Endodermal cell (in vitro differentiated cells): ENCODE measurements around the gene KANSL2. TPM values are rescaled to one million over a fixed set of nuclear protein-coding genes. Genes with fewer than 3 reads are reported as not detected.

Experiments
- DNase-seq: peaks from one replicate; pipeline ENCODE4 v3.0.0-alpha.2; 2017
- H3K27ac ChIP-seq: 2 replicates; pipeline ENCODE4 v1.5.1; 2013; ENCODE audit warnings: mild to moderate bottlenecking, low read depth, low read length, moderate library complexity
- H3K27me3 ChIP-seq: 2 replicates; pipeline ENCODE4 v1.6.1; 2013; ENCODE audit warnings: mild to moderate bottlenecking, low read length, moderate library complexity; ENCODE audit not compliant: insufficient read depth, control insufficient read depth, poor library complexity, severe bottlenecking
- H3K36me3 ChIP-seq: 2 replicates; pipeline ENCODE4 v1.7.0; 2013; ENCODE audit warnings: mild to moderate bottlenecking, low read length, moderate library complexity; ENCODE audit not compliant: control insufficient read depth, insufficient read depth
- H3K4me1 ChIP-seq: one replicate; pipeline ENCODE4 v1.7.0; 2013; ENCODE audit warnings: low read length; ENCODE audit not compliant: control insufficient read depth, insufficient read depth
- H3K4me3 ChIP-seq: 2 replicates; pipeline ENCODE4 v1.5.1; 2013; ENCODE audit warnings: mild to moderate bottlenecking, low read length, moderate library complexity
- H3K9ac ChIP-seq: 2 replicates; pipeline ENCODE4 v1.6.1; 2013; ENCODE audit warnings: mild to moderate bottlenecking, low read length, moderate library complexity; ENCODE audit not compliant: poor library complexity, severe bottlenecking; ENCODE audit errors: extremely low read depth
- H3K9me3 ChIP-seq: 2 replicates; pipeline ENCODE4 v1.6.1; 2013; ENCODE audit warnings: mild to moderate bottlenecking, low read length, moderate library complexity; ENCODE audit not compliant: control insufficient read depth
- H3K27ac Mint-ChIP-seq: 2 replicates; pipeline ENCODE4 v1.8.0; 2020; ENCODE audit warnings: mixed read lengths
- H3K27me3 Mint-ChIP-seq: 2 replicates; pipeline ENCODE4 v1.8.0; 2021; ENCODE audit warnings: mild to moderate bottlenecking, mixed read lengths; ENCODE audit not compliant: insufficient read depth
- H3K36me3 Mint-ChIP-seq: 2 replicates; pipeline ENCODE4 v1.8.0; 2020; ENCODE audit warnings: low read depth, mixed read lengths
- H3K4me1 Mint-ChIP-seq: 2 replicates; pipeline ENCODE4 v1.8.0; 2020; ENCODE audit warnings: mixed read lengths
- H3K4me3 Mint-ChIP-seq: 2 replicates; pipeline ENCODE4 v1.8.0; 2020; ENCODE audit warnings: mild to moderate bottlenecking, moderate library complexity, mixed read lengths
- H3K9me3 Mint-ChIP-seq: 2 replicates; pipeline ENCODE4 v1.8.0; 2020; ENCODE audit warnings: mild to moderate bottlenecking, mixed read lengths
- CTCF ChIP-seq: fragments of 200-600 bp; sonication (generic); conservative IDR thresholded peaks from 2 replicates; pipeline ENCODE4 v1.5.0; 2021; ENCODE audit warnings: antibody characterized with exemption, mild to moderate bottlenecking
- WGBS, 2 experiments: methylation state at CpG; one replicate each; pipeline versions ENCODE4 v1.1.5 to v1.1.7; 2013; ENCODE audit warnings: missing lambda C conversion rate in 2 of 2, mixed read lengths in 1 of 2; ENCODE audit not compliant: insufficient coverage in 1 of 2, insufficient read length in 1 of 2; 5-methylcytosine and 5-hydroxymethylcytosine counted together
- total RNA-seq, 2 donors: library from RNA; stranded (reverse); fragmentation: NEBNext Ultra II Directional in 1 of 2; extraction: Animal tissue kit (Norgen Biotek cat#: 25700) in 1 of 2; gene quantifications; 2 replicates in 1 of 2; 3 replicates in 1 of 2; pipeline ENCODE4 v1.2.1, GENCODE V29; 2021

Gene KANSL2
- total RNA-seq, 2 donors from 2014 or later: 39.6 to 41.5 TPM

DNA sequence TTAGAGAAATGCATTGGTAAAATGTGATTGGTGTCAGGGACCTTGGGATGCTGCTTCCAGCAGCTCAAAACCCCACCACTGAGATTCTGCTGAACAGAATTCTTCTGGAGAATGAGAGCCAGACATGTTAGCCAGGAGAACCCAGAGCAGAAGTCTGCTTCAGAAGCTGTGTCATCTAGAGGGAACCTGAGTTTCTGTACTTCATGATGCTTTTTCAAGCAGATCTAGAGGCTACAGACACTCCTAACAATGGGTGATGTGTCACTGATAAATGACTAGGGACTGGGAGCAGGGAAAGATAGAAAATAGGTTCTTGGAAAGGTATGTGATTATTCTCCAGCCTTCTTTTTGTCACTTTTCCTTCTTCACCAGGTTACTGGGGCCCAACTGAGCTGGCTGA, 41.6 kb downstream of the KANSL2 start:
- Mint-ChIP-seq H3K36me3 (peaks cover 51% of the 10 kb centered on the region), H3K4me1 (no peaks in the 10 kb centered on the region), H3K9me3 (peaks cover 49% of the 10 kb centered on the region), H3K27me3 (no peaks in the 10 kb centered on the region), H3K27ac (no peak overlapping the region), H3K4me3 (no peak overlapping the region)
- no peak for DNase-seq
- H3K36me3 ChIP-seq: peaks cover 25% of the 10 kb centered on the region
- no peak overlapping the region for H3K9ac ChIP-seq
- H3K27me3 ChIP-seq: no peaks in the 10 kb centered on the region
- peaks cover 43% of the 10 kb centered on the region for H3K9me3 ChIP-seq
- H3K4me1 ChIP-seq: no peaks in the 10 kb centered on the region
- TF ChIP-seq CTCF: no peak
- no peak overlapping the region for H3K4me3 ChIP-seq
- H3K27ac ChIP-seq: no peak overlapping the region

DNA sequence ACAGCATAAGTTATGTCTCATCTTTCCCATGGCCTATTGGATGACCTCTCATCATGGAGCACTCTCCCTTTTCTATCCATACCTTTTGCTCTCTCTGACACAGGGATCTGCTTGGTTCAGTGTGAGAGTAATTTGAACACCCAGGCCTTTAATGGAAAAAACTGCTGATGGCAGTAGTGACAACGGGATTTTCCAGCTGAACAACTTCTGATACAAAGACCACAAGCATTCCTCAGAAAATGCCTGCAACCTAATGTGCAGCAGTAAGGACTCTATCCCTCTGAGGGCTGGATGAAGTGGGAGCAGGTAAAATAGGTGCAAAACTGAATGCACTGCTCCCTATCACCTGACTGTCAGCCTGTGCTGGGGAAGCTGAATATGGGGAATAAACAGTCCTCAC, 51.0 kb downstream of the KANSL2 start:
- H3K36me3 Mint-ChIP-seq: no peaks in the 10 kb centered on the region
- no peaks in the 10 kb centered on the region for H3K4me1 Mint-ChIP-seq
- WGBS, 2 experiments: 67 to 73% methylated on average over 1 of the region's 1 CpG
- no peak for DNase-seq
- H3K27me3 Mint-ChIP-seq: peaks cover 20% of the 10 kb centered on the region
- H3K4me3 Mint-ChIP-seq: no peak overlapping the region
- no peaks in the 10 kb centered on the region for H3K9me3 Mint-ChIP-seq
- Histone ChIP-seq H3K4me3 (no peak overlapping the region), H3K27me3 (no peaks in the 10 kb centered on the region), H3K9me3 (no peaks in the 10 kb centered on the region), H3K9ac (no peak overlapping the region), H3K36me3 (no peaks in the 10 kb centered on the region), H3K4me1 (no peaks in the 10 kb centered on the region), H3K27ac (no peak overlapping the region)
- no peak for TF ChIP-seq CTCF
- no peak overlapping the region for H3K27ac Mint-ChIP-seq

GRCh38 chr12:48630346-48630745, 51.7 kb downstream of the KANSL2 start:
- H3K27ac ChIP-seq: no peak overlapping the region
- H3K36me3 ChIP-seq: no peaks in the 10 kb centered on the region
- H3K9me3 ChIP-seq: no peaks in the 10 kb centered on the region
- H3K27me3 Mint-ChIP-seq: peaks cover 20% of the 10 kb centered on the region
- H3K9me3 Mint-ChIP-seq: no peaks in the 10 kb centered on the region
- no peaks in the 10 kb centered on the region for H3K4me1 Mint-ChIP-seq
- H3K36me3 Mint-ChIP-seq: no peaks in the 10 kb centered on the region
- no peak for TF ChIP-seq CTCF
- no peak overlapping the region for H3K9ac ChIP-seq
- H3K4me3 Mint-ChIP-seq: no peak overlapping the region
- no peak overlapping the region for H3K27ac Mint-ChIP-seq
- H3K4me1 ChIP-seq: no peaks in the 10 kb centered on the region
- DNase-seq: no peak
- H3K4me3 ChIP-seq: no peak overlapping the region
- no peaks in the 10 kb centered on the region for H3K27me3 ChIP-seq
